GM21423 (cell line): ENCODE measurements around the gene C19orf12.
A peak's percentile ranks its signal among the peaks of the same experiment; 100 is the strongest.

Experiments
- ATAC-seq: cut with Tn5 transposase; IDR thresholded peaks from one replicate; pipeline ENCODE4 v1.9.1; 2021; ENCODE audit warnings: mild to moderate bottlenecking, moderate library complexity; ENCODE audit not compliant: unreplicated experiment

The C19orf12 gene

GRCh38 chr19:29714953-29715700, at the start of gene C19orf12:
TSS of gene C19orf12 (minus strand) at chr19:29715261. CDS start at chr19:29708413, 6,848 bp downstream.
- peak; percentile 71 for ATAC-seq

- no peak for ATAC-seq
These were observed 49.3 kb upstream of the C19orf12 start for GRCh38 chr19:29764361-29764760.

- no peak for ATAC-seq
These were observed 48.1 kb upstream of the C19orf12 start for GRCh38 chr19:29763196-29763595.

- ATAC-seq: no peak
These were observed 46.6 kb upstream of the C19orf12 start for GRCh38 chr19:29761575-29762232.

- ATAC-seq: no peak
These were observed 45.9 kb upstream of the C19orf12 start for GRCh38 chr19:29760752-29761502.

- no peak for ATAC-seq
These were observed 44.3 kb upstream of the C19orf12 start for GRCh38 chr19:29759359-29759758.

- no peak for ATAC-seq
These were observed 43.8 kb upstream of the C19orf12 start for GRCh38 chr19:29758863-29759262.

- ATAC-seq: no peak
These were observed 42.5 kb upstream of the C19orf12 start for GRCh38 chr19:29757551-29757950.

GRCh38 chr19:29753934-29754305, 38.9 kb upstream of the C19orf12 start:
- ATAC-seq: no peak

GRCh38 chr19:29753190-29753933, 38.3 kb upstream of the C19orf12 start:
- no peak for ATAC-seq

GRCh38 chr19:29752450-29753025, 37.5 kb upstream of the C19orf12 start:
- no peak for ATAC-seq

GRCh38 chr19:29751932-29752331, 36.9 kb upstream of the C19orf12 start:
- ATAC-seq: no peak

- no peak for ATAC-seq
These were observed 34.9 kb upstream of the C19orf12 start for GRCh38 chr19:29750001-29750400.

- no peak for ATAC-seq
These were observed 34.2 kb upstream of the C19orf12 start for GRCh38 chr19:29748996-29749849.

- no peak for ATAC-seq
These were observed 30.2 kb upstream of the C19orf12 start for GRCh38 chr19:29745253-29745652.

- ATAC-seq: no peak
These were observed 28.6 kb upstream of the C19orf12 start for GRCh38 chr19:29743681-29744080.

GRCh38 chr19:29741776-29742175, 26.7 kb upstream of the C19orf12 start:
- ATAC-seq: no peak

- no peak for ATAC-seq
These were observed 26.2 kb upstream of the C19orf12 start for GRCh38 chr19:29741226-29741625.

GRCh38 chr19:29737461-29738000, 22.5 kb upstream of the C19orf12 start:
- ATAC-seq: no peak
